Esophagus squamous epithelium (tissue), 5 donors: ENCODE data around the gene ITLN1. TPM values are rescaled to one million over a fixed set of nuclear protein-coding genes. Genes with fewer than 3 reads are reported as not detected.

Experiments used
- DNase-seq: peaks from one replicate; lab custom pipeline; 2025; lab: John Stamatoyannopoulos, UW
- H3K27ac ChIP-seq, 4 donors: fragments of 200-600 bp; sonication (generic); one replicate each; pipeline ENCODE4 v1.5.1; 2016 to 2019; ENCODE audit warnings: mild to moderate bottlenecking in 1 of 4
- H3K27me3 ChIP-seq, 4 donors: fragments of 200-600 bp; sonication (generic); 1 replicate in 3 of 4; 2 replicates in 1 of 4; pipeline versions ENCODE4 v1.5.1 to v1.6.0; 2017 to 2021; ENCODE audit warnings: antibody characterized with exemption in 1 of 4
- H3K36me3 ChIP-seq, 3 donors: fragments of 200-600 bp; sonication (generic); one replicate each; pipeline ENCODE4 v1.5.1; 2016 to 2019
- H3K4me1 ChIP-seq, 3 donors: fragments of 200-600 bp; sonication (generic); one replicate each; pipeline ENCODE4 v1.5.1; 2017 to 2019
- H3K4me3 ChIP-seq, 4 donors: fragments of 200-600 bp; sonication (generic); 1 replicate in 3 of 4; 2 replicates in 1 of 4; pipeline ENCODE4 v1.5.1; 2016 to 2019; ENCODE audit warnings: mild to moderate bottlenecking in 2 of 4, moderate library complexity in 1 of 4
- H3K9me3 ChIP-seq, 3 donors: fragments of 200-600 bp; sonication (generic); one replicate each; pipeline ENCODE4 v1.5.1; 2016 to 2019
- POLR2A ChIP-seq, 4 donors: fragments of 450-650 bp; IDR thresholded peaks; one replicate each; pipeline ENCODE4 v1.6.1; 2017; ENCODE audit warnings: antibody characterized with exemption in 4 of 4, mild to moderate bottlenecking in 4 of 4, moderate library complexity in 3 of 4
- WGBS, 2 donors: methylation state at CpG; one replicate each; pipeline ENCODE4 v1.1.5; 2018; 5-methylcytosine and 5-hydroxymethylcytosine counted together
- intact Hi-C: fragments of 100-400 bp; cut with DNase I; formaldehyde crosslinking; loops from one replicate; pipeline ENCODE4 v1.15.0; 2022
- total RNA-seq, 4 donors: library from RNA; depleted of rRNA; stranded (reverse); fragments of >200 nt; gene quantifications; one replicate each; pipeline ENCODE4 v1.1.0, GENCODE V29; 2016
- TF ChIP-seq, protein P1 (sequence below), 6 experiments: fragments of 450-650 bp in 4 of 6; fragments of 200-600 bp in 2 of 6; sonication (generic) in 2 of 6; IDR thresholded peaks; one replicate each; pipeline ENCODE4 v1.5.1; 2016 to 2019; ENCODE audit warnings: antibody characterized with exemption in 6 of 6, mild to moderate bottlenecking in 4 of 6, moderate library complexity in 4 of 6
- donor health status: DM: yes; HTN: yes; CAD: no.

The ITLN1 gene
- total RNA-seq, 4 donors from 2014 or later, result not detected

DNA sequence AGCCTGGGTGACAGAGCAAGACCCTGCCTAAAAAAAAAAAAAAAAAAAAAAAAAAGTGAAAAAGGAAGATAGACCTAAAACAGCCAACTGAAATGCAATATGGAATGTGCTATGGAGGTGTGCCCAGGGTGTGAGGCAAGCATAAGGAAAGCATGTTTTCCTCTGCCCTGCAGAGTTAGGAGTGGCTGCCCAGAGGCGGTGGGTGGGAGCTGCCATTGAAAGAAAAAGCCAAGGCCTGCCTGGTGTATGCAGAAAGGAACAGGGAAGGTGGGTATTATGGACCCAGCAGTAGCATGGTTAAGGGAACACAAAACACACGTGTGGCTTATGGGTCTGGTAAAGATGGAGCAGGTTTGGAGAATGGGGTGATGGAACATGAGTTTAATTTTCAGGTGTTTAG, 31.2 kb downstream of the ITLN1 start:
- Histone ChIP-seq H3K4me3 (no peak overlapping the region), H3K9me3 (no peaks in the 10 kb centered on the region), H3K27ac (no peak overlapping the region), H3K4me1 (no peaks in the 10 kb centered on the region), H3K36me3 (no peaks in the 10 kb centered on the region), H3K27me3 (no peaks in the 10 kb centered on the region)
- TF ChIP-seq, protein P1, sequence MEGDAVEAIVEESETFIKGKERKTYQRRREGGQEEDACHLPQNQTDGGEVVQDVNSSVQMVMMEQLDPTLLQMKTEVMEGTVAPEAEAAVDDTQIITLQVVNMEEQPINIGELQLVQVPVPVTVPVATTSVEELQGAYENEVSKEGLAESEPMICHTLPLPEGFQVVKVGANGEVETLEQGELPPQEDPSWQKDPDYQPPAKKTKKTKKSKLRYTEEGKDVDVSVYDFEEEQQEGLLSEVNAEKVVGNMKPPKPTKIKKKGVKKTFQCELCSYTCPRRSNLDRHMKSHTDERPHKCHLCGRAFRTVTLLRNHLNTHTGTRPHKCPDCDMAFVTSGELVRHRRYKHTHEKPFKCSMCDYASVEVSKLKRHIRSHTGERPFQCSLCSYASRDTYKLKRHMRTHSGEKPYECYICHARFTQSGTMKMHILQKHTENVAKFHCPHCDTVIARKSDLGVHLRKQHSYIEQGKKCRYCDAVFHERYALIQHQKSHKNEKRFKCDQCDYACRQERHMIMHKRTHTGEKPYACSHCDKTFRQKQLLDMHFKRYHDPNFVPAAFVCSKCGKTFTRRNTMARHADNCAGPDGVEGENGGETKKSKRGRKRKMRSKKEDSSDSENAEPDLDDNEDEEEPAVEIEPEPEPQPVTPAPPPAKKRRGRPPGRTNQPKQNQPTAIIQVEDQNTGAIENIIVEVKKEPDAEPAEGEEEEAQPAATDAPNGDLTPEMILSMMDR (IDR thresholded peaks at IDR 0.05), result no peak
- TF ChIP-seq POLR2A (IDR thresholded peaks at IDR 0.05), result no peak
- 39 to 67% methylated on average over 2 of the region's 2 CpGs for whole genome bisulfite sequencing, 2 donors
- DNase-seq, result no peak
- intact Hi-C loops, result no loop called here

DNA sequence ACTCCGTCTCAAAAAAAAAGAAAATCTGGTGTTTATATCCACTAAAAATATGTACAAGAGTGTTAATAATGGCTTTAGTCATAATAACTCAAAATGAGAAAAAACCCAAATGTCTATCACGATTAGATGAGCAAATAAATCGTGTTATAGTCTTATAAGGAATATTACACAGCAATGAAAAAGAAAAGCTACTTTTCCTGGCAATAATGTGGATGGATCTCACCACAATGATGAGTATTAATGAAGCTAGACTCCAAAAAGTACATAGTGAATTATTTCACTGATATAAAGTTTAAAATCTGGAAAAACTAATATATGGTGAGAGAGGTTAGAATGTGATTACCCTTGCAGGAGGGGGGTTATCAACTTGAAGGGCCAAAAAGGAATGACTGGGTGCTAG, 32.0 kb downstream of the ITLN1 start:
- TF ChIP-seq, protein P1 (IDR thresholded peaks at IDR 0.05), result no peak
- TF ChIP-seq POLR2A (IDR thresholded peaks at IDR 0.05), result no peak
- H3K9me3 ChIP-seq, result no peaks in the 10 kb centered on the region
- no peak overlapping the region for H3K27ac ChIP-seq
- H3K4me3 ChIP-seq, result no peak overlapping the region
- 81 to 87% methylated on average over 3 of the region's 3 CpGs for WGBS, 2 donors
- DNase-seq, result no peak
- intact Hi-C loops, result no loop called here
- no peaks in the 10 kb centered on the region for H3K4me1 ChIP-seq
- H3K36me3 ChIP-seq, result no peaks in the 10 kb centered on the region
- no peaks in the 10 kb centered on the region for H3K27me3 ChIP-seq

DNA sequence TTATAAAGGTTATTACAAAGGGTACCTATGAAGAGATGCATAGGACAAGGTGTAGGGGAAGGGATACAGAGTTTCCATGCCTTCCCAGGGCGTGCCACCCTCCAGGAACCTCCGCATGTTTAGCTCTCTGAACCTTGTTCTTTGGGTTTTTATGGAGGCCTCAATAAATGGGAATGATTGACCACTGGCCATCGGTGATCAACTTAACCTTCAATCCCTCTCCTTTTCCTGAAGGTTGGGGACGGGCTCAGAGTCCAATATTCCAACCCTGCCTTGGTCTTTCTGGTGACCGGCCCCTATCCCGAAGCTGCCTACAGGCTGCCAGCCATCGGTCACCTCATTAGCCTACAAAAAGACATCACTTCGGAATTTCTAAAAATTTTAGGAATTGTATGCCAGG, 34.0 kb downstream of the ITLN1 start:
- H3K36me3 ChIP-seq, result no peaks in the 10 kb centered on the region
- WGBS, 2 donors, result 85 to 86% methylated on average over 8 of the region's 8 CpGs
- intact Hi-C loops, result no loop called here
- H3K27me3 ChIP-seq, result no peaks in the 10 kb centered on the region
- TF ChIP-seq POLR2A (IDR thresholded peaks at IDR 0.05), result no peak
- TF ChIP-seq, protein P1 (IDR thresholded peaks at IDR 0.05), result no peak
- DNase-seq, result no peak
- H3K27ac ChIP-seq, result no peak overlapping the region
- H3K4me3 ChIP-seq, result no peak overlapping the region
- no peaks in the 10 kb centered on the region for H3K9me3 ChIP-seq
- H3K4me1 ChIP-seq, result no peaks in the 10 kb centered on the region

DNA sequence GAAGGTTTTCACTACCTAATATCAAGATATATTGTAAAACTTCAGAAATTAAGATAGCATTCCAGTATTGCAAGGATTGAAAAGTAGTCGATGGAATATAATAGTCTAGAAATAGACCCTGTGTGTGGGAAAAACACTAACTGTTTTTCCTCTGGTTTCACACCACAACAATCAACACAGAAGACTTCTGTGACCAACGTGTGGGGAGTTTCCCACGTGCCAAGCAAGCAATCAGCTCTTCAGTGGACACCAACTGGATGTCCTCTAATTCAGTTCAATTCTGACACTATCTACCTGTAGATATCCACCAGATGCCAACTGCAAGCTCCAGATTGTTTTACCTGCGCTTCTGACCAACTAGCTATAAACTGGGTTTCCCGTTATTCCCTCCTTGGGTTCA, 34.4 kb downstream of the ITLN1 start:
- Histone ChIP-seq H3K36me3 (no peaks in the 10 kb centered on the region), H3K27me3 (no peaks in the 10 kb centered on the region), H3K4me1 (no peaks in the 10 kb centered on the region), H3K9me3 (no peaks in the 10 kb centered on the region), H3K27ac (no peak overlapping the region), H3K4me3 (no peak overlapping the region)
- no peak for DNase-seq
- no peak for TF ChIP-seq POLR2A (IDR thresholded peaks at IDR 0.05)
- TF ChIP-seq, protein P1 (IDR thresholded peaks at IDR 0.05), result no peak
- WGBS, 2 donors, result 70 to 72% methylated on average over 5 of the region's 5 CpGs
- intact Hi-C loops, result no loop called here

DNA sequence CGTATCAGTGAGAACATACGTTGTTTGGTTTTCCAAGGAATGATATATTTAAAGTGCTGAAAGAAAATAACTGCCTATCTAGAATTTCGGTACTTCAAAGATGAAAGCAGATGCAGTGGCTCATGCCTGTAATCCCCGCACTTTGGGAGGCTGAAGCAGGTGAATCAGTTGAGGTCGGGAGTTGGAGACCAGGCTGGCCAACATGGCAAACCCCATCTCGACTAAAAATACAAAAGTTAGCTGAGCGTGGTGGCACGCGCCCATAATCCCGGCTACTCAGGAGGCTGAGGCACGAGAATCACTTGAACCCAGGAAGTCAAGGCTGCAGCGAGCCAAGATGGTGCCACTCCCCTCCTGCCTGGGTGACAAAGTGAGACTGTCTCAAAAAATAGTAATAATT, 38.7 kb downstream of the ITLN1 start:
- Histone ChIP-seq H3K4me3 (no peak overlapping the region), H3K27ac (no peak overlapping the region), H3K4me1 (no peaks in the 10 kb centered on the region), H3K27me3 (no peaks in the 10 kb centered on the region), H3K9me3 (peaks cover 0 to 4% (median 0%) of the 10 kb centered on the region in 3 donors), H3K36me3 (no peaks in the 10 kb centered on the region)
- DNase-seq, result no peak
- TF ChIP-seq, protein P1 (IDR thresholded peaks at IDR 0.05), result no peak
- TF ChIP-seq POLR2A (IDR thresholded peaks at IDR 0.05), result no peak
- 85 to 90% methylated on average over 12 of the region's 12 CpGs for WGBS, 2 donors
- intact Hi-C loops, result no loop called here
